HG03378 (cell line): ENCODE measurements around the gene ZNF366.

Experiments
- ATAC-seq: cut with Tn5 transposase; IDR thresholded peaks from one replicate; pipeline ENCODE4 v1.9.1; 2021; ENCODE audit warnings: mild to moderate bottlenecking, moderate library complexity; ENCODE audit not compliant: unreplicated experiment

Gene ZNF366

GRCh38 chr5:72494623-72495124, 12.5 kb downstream of the ZNF366 start:
- no peak for ATAC-seq

GRCh38 chr5:72489536-72489935, 17.7 kb downstream of the ZNF366 start:
- no peak for ATAC-seq

- no peak for ATAC-seq
These were observed 18.5 kb downstream of the ZNF366 start for GRCh38 chr5:72488756-72489155.

GRCh38 chr5:72487177-72487576, 20.0 kb downstream of the ZNF366 start:
- ATAC-seq: no peak

GRCh38 chr5:72486371-72486770, 20.8 kb downstream of the ZNF366 start:
- no peak for ATAC-seq

- no peak for ATAC-seq
These were observed 21.7 kb downstream of the ZNF366 start for GRCh38 chr5:72485430-72485974.

- ATAC-seq: no peak
These were observed 25.2 kb downstream of the ZNF366 start for GRCh38 chr5:72482046-72482445.

- no peak for ATAC-seq
These were observed 26.4 kb downstream of the ZNF366 start for GRCh38 chr5:72480841-72481240.

- ATAC-seq: no peak
These were observed 27.3 kb downstream of the ZNF366 start for GRCh38 chr5:72479921-72480320.

GRCh38 chr5:72478684-72479083, 28.5 kb downstream of the ZNF366 start:
- no peak for ATAC-seq

GRCh38 chr5:72478276-72478675, 28.9 kb downstream of the ZNF366 start:
- no peak for ATAC-seq

GRCh38 chr5:72477644-72478043, 29.6 kb downstream of the ZNF366 start:
- no peak for ATAC-seq

- ATAC-seq: no peak
These were observed 30.0 kb downstream of the ZNF366 start for GRCh38 chr5:72477176-72477575.

- ATAC-seq: no peak
These were observed 30.5 kb downstream of the ZNF366 start for GRCh38 chr5:72476721-72477120.

GRCh38 chr5:72476275-72476674, 30.9 kb downstream of the ZNF366 start:
- ATAC-seq: no peak

GRCh38 chr5:72474516-72474915, 32.7 kb downstream of the ZNF366 start:
- ATAC-seq: no peak

GRCh38 chr5:72474046-72474500, 33.1 kb downstream of the ZNF366 start:
- ATAC-seq: no peak

GRCh38 chr5:72472666-72473422, 34.4 kb downstream of the ZNF366 start:
- no peak for ATAC-seq

GRCh38 chr5:72472031-72472430, 35.2 kb downstream of the ZNF366 start:
- ATAC-seq: no peak

- no peak for ATAC-seq
These were observed 36.4 kb downstream of the ZNF366 start for GRCh38 chr5:72470826-72471225.

GRCh38 chr5:72468606-72469005, 38.6 kb downstream of the ZNF366 start:
- no peak for ATAC-seq

GRCh38 chr5:72468024-72468423, 39.2 kb downstream of the ZNF366 start:
- ATAC-seq: no peak
